ENCODE results near the gene GPX4.

The GPX4 gene

GRCh38 chr19:1068009-1069001 lies 35.5 kb upstream of the GPX4 start:
- no peak for DNase-seq (ENCODE audit: low read depth)

- DNase-seq (ENCODE audit: low read depth), result no peak
These were observed 34.6 kb upstream of the GPX4 start for GRCh38 chr19:1069009-1069779.

- DNase-seq (ENCODE audit: low read depth), result no peak
These were observed 33.2 kb upstream of the GPX4 start for GRCh38 chr19:1070576-1070930.

- no peak for DNase-seq (ENCODE audit: low read depth)
These were observed 32.6 kb upstream of the GPX4 start for GRCh38 chr19:1070931-1071791.

GRCh38 chr19:1072371-1073015 lies 31.3 kb upstream of the GPX4 start:
- no peak for DNase-seq (ENCODE audit: low read depth)

GRCh38 chr19:1073063-1073955 lies 30.5 kb upstream of the GPX4 start:
- DNase-seq (ENCODE audit: low read depth), result no peak

GRCh38 chr19:1073956-1074517 lies 29.8 kb upstream of the GPX4 start:
- no peak for DNase-seq (ENCODE audit: low read depth)

GRCh38 chr19:1074544-1075283 lies 29.1 kb upstream of the GPX4 start:
- peak; percentile 73 for DNase-seq (ENCODE audit: low read depth)

- no peak for DNase-seq (ENCODE audit: low read depth)
These were observed 27.8 kb upstream of the GPX4 start for GRCh38 chr19:1076046-1076386.

- DNase-seq (ENCODE audit: low read depth), result peak; percentile 89
These were observed 26.8 kb upstream of the GPX4 start for GRCh38 chr19:1076951-1077350.

- no peak for DNase-seq (ENCODE audit: low read depth)
These were observed 24.2 kb upstream of the GPX4 start for GRCh38 chr19:1079566-1080111.

GRCh38 chr19:1080360-1081161 lies 23.2 kb upstream of the GPX4 start:
- no peak for DNase-seq (ENCODE audit: low read depth)

- DNase-seq (ENCODE audit: low read depth), result no peak
These were observed 22.3 kb upstream of the GPX4 start for GRCh38 chr19:1081301-1082164.

GRCh38 chr19:1082165-1082927 lies 21.4 kb upstream of the GPX4 start:
- DNase-seq (ENCODE audit: low read depth), result no peak

GRCh38 chr19:1082928-1083816 lies 20.6 kb upstream of the GPX4 start:
- DNase-seq (ENCODE audit: low read depth), result no peak
